Stimulated activated CD4-positive, alpha-beta T cell treated with anti-CD3 and anti-CD28 coated beads, TNF-alpha, amount 100 ng/mL, for 24 hours (primary cell): ENCODE results near the gene CADPS.

Experiments used
- DNase-seq, 3 experiments: peaks; one replicate each; pipeline ENCODE4 v3.0.0-alpha.2; 2020; ENCODE audit warnings: low read depth in 3 of 3

CADPS gene

DNA sequence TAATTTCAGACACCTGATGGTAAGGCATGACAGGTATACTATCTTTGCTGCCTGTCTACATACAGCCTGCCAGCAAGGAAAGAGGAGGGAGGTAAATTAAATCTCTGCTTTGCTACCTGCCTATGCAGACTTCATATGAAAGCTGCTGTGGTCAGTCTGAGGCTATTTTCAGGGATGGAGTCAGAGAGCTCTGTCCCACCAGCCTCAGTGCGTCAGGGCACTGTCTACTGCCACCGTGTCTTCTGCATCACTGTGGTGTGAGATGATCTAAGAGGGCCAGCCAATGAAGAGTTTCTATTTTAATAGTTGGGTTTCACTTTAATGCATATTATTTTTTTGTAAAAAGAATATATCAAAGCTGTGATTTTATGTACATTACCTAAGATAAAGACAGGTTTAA lies 125.6 kb downstream of the CADPS start:
- DNase-seq, result no peak

DNA sequence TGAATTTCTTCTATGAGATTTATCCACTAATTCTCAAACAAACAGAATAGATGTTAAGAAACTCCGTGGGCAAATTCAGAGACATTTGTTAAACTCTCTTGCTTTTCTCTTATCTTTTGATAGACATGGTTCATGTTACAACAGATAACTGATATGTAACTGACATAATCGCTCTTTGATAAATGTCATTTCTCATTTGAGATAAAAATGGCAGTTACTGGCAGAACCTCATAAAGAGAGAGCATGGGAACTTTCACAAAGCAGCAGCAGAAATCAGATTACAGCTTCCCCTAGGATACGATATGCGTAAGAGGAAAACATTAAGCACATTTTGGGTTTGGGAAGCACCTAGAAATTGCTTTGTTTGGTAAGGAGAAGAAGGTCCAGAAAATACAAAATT lies 126.1 kb downstream of the CADPS start:
- no peak for DNase-seq

DNA sequence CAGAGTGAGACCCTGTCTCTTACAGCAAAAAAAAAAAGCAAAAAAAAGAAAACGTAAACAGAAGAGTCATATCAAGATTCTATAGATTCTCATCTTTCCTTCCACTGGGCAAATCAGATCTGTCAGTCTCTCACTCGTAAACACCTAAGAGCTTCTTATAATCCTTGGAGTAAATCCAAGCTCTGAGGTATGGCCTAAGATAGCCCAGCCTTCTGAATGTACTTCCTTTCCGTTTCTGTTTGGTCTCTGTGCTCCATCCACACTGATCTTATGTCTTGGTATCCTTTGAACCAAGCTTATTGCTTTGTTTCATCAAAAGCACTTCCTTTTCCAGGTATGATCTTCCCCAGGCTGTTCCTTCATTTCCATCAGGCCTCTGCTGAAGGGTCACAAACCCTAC lies 137.8 kb downstream of the CADPS start:
- DNase-seq, result no peak

DNA sequence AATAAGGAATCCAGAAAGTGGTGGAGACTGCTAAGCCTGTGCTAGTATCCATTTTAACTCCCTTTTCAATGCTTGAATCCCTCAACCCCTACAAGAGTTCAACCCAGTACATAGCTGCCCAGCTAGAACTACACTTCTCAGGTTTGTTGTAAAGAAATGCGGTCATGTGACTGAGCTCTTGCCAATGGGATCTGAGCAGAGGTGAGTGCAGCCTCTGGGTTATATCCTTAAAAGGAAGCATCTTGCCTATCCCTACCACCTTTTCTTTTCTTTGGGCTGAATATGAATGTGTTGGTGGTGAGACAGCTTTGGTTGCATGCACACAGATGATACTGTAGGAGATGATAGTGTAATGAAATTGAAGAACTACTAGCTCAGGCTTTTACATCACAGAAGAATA lies 139.7 kb downstream of the CADPS start:
- no peak for DNase-seq

DNA sequence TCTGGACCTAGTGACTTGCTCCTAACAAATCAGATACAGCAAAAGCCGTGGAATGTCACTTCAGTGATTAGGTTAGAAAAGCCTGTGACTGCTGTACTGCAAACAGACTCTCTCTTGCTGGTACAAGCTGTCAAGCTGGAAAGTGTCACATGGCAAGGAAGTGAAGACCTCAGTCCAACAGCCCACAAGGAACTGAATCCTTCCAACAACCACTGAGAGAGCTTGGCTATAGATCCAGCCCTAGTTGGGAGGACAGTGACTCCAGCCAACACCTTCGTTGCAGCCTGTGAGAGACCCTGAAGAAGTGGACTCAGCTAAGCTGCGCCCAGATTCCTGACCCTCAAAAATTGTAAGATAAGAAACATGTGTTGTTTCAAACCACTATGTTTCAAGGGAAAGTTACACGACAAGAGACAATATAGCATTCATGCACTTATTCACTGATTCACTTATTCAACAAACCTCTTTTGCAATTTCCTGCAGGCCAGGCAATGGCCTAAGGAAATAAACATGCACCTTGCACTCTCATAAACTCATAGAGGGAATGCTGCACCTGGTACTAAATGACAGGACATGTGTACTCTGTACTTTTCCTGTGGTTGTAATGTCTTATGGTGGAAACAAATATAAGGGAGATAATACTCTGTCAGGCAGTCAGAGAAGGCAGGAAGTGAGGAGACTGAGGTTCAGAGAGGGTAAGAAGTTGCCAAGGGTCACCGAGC lies 142.9 kb downstream of the CADPS start:
- no peak for DNase-seq

DNA sequence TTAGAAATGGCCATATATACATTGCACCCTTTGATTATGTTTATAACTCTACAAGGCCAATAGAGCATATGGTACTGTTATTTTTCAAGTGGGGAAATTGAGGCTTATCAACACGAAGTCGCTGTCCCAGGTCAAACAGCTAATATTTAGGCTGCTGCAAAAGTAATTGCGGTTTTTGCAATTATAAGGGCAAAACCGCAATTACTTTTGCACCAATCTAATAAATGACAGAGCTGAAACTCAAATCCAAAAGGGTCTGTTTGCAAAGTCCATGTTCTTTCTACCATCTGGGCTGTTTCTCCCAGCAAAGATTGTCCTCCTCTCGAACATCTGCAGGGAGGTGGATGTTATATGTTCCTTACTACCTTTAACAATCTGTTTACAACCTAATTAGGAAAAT lies 147.2 kb downstream of the CADPS start:
- no peak for DNase-seq

DNA sequence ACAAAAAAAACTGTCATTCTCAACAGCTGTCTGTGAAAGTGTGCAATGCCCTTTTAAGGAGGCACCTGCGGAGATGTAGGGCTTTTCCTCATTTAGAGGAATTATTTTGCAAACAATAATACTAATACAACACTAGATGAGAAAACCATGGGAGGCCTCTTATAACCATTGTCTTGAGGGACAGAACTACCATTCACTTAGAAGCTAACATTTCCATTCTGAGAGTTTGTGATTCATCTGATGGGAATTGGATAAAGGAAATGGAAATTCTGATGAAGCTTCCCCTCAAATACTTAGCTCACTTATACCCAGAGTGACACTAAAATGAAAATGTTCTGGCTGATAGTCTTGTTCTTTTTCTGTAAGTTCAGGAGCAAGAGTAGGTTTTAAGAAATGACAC lies 147.7 kb downstream of the CADPS start:
- DNase-seq, result no peak

GRCh38 chr3:62724503-62724902 lies 150.7 kb downstream of the CADPS start:
- DNase-seq, result no peak

DNA sequence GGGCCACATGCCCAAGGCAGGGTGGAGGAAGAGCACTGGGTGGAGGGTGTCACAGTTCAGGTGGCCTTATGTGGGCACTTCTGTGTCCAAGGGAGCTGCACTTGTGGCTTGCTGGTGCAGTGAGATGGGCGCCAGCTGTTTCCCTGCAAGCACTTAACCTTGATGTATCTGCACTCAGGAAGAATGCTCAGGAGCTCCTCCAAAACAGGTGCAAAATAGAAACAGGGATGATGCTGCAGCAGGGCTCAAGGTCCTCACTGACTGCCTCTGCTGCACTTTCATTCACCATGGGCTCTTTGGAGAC lies 151.3 kb downstream of the CADPS start:
- DNase-seq, result no peak

- no peak for DNase-seq
Measured at GRCh38 chr3:62723166-62723913, 151.9 kb downstream of the CADPS start.

DNA sequence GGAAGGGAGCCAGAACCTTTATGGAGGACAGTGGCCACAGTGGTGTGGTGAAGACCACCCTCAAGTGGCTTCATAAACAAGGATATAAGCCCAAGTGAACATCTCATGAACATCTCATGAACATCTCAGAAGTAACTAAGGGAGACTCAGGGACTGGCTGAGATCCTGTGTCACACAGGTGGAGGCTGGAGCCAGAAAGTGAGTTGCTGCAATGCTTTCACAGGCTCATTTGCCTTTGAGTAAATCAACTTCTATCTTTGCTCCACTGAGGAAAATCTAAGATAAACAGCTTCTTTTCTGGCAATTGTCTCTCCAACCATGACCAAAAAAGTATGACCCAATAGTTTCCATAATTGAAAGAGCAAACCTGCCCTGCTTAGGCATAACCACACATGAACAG lies 152.9 kb downstream of the CADPS start:
- no peak for DNase-seq

DNA sequence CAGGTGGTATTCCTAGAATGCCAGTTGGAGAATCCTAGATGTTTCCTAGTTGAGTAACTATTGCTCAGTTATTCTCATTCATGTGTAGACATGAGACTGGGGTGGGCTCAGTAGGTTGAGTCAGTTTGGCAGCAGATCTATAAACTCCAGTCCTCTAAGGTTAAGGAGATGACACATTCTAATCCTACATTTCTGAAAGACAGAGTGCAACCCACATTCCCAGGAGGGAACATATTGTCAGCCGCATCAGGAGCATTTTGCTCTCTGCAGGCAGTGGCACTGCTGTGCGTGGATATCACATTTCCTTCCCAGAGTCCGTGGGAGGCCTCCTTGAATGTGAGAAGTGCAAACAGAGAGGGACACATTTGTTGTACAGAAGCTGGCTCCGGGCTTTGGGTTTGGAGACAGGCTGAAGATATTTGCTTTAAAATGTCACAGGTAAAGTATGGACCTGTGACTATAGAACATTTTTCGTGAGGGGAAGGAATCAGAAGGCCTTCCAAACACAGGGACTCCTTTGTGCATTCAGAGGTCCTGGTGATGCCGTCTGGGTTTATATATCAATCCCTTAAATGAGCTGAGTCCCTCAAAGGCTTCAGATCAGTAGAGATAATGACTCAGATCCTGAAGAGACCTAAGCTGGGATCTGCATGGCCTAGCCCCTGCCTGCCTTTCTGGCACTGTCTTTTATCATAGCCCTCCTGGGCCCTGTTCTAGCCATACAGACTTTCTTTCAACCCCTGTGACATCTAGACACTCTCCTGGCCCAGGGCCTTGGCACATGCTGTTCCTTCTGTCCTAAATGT lies 156.5 kb downstream of the CADPS start:
- no peak for DNase-seq

DNA sequence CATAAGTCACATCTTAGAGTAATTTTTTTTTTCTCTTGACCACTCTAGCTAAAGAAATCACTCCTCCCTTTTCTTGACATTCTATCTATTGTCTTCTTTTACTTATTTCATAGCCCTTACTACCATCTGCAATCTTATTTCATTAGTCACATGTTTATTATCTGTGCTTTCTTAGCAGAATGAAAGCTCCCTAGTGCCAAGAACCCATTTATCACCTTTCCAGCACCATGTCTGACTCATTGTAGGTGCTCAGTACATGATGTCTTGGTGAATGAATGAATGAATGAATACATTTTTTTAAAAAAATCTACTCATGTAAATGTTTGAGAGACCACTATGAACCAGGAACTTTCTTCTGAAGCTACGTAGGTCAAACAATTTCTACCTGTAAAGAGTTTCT lies 157.2 kb downstream of the CADPS start:
- DNase-seq, result no peak

- DNase-seq, result no peak
Measured at GRCh38 chr3:62712746-62713145, 162.5 kb downstream of the CADPS start.

GRCh38 chr3:62710751-62711150 lies 164.5 kb downstream of the CADPS start:
- no peak for DNase-seq

- DNase-seq, result no peak
Measured at GRCh38 chr3:62708638-62709373, 166.4 kb downstream of the CADPS start.

DNA sequence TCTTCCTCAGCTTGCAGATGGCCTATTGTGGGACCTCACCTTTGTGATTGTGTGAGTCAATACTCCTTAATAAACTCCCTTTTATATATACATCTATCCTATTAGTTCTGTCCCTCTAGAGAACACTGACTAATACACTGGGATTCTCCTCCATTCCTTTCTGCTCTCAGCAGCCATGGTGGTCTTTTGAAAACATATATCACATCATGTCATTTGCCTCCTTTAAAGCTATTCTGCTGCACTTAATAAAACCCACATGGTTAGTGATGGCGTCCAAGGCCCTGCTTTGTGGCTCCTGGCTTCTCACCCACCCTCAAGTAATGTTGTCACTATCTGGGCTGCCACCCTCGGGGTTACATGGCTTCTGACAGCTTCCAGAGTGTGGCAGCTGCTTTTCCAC lies 169.5 kb downstream of the CADPS start:
- DNase-seq, result no peak

GRCh38 chr3:62703451-62704167 lies 171.6 kb downstream of the CADPS start:
- DNase-seq, result no peak

GRCh38 chr3:62700357-62700756 lies 174.9 kb downstream of the CADPS start:
- no peak for DNase-seq

DNA sequence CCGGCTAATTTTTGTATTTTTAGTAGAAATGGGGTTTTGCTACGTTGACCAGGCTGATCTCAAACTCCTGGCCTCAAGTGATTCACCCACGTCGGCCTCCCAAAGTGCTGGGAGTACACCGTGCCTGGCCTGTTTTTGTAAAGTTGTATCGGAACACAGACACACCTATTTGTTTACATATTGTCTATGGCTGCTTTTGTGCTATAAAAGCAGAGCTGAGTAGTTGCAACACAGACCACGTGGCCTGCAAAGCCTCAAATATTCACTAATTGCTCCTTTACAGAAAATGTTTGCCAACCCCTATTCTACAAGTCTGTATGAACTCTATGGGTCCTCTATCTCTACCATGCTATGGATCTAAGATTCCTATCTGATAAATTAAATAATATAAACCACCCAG lies 175.5 kb downstream of the CADPS start:
- no peak for DNase-seq

- no peak for DNase-seq
Measured at GRCh38 chr3:62696011-62696410, 179.2 kb downstream of the CADPS start.

GRCh38 chr3:62688812-62689211 lies 186.4 kb downstream of the CADPS start:
- DNase-seq, result no peak
